ENCODE results near the gene FAM174C. TPM values are rescaled to one million over a fixed set of nuclear protein-coding genes. Genes with fewer than 3 reads are reported as not detected.
A peak's percentile ranks its signal among the peaks of the same experiment; 100 is the strongest.

Gene FAM174C
- total RNA-seq, 1 donor from 2014 or later, result 21.4 TPM

DNA sequence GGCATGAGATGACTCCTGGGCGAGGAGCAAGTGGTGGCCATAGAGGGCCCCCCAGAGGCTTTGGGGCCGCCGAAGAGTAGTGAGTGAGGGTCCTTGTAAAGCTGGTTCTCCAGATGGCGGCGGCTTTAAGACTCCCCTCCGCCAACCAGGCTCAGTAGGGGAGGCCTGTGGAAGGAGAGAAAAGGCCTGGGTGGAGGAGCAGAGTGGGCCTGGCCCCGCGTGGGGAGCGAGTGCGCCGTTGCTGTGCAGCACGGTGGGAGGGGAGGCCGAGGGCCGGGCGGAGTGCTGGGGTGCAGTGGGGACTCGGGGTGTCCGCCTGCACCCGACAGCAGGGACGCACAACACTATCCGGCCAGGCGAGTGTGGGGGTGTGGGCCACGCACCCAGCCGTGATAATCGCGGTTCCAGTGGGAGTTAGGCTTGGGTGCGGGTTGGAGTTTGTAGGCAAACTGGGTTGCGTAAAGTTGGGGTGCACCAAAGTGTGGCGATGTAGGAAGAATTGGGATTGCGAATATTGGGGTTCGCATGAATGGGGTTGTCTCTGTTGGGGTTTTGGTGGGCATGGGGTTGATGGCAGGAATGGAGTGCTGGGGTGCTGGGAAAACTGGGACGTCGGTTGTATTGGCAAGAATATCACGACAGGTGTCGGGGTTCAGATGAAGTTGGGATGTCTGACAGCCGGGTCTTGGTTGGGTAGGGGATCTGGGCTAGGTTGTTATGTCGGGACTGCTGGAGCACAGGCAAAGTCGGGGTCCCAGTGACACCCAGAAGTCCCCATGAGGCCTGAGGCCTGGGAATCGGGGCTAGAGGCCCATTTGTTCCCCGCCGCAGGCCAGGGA lies 6.9 kb upstream of the FAM174C start:
- intact Hi-C loops (cut with DNase I), result no loop called here
- DNase-seq (ENCODE audit: low spot score), result peak; percentile 78

DNA sequence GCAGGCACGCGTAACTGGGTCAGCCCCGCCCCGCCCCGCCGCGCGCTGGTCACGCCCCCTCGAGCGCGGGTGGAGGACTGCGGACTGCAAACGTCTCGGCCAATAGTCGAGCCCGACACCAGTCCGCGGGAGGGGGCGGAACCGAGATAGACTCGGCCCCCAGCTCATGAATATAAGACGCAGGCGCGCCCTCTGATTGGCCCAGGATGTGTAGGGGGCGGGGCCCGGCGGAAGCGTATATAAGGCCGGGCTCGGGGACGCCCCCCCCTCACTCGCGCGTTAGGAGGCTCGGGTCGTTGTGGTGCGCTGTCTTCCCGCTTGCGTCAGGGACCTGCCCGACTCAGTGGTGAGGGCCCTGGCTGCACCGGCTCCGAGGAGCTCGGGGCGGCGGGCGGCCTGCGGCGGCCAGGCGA lies 6.3 kb upstream of the FAM174C start, which contains the start of gene CIRBP:
Gene CIRBP, plus strand, starts transcription at position 268 of the 413 bp plus-strand sequence. CDS start 1,602 bp downstream, outside the sequence.
- intact Hi-C loops (cut with DNase I), result no loop called here
- peak; percentile 100 for DNase-seq (ENCODE audit: low spot score)
- ATAC-seq, result peak; percentile 86

More for the DNA sequence above, 6.9 kb upstream of the FAM174C start:
- ATAC-seq, result no peak

GRCh38 chr19:1269478-1270212 lies 5.7 kb upstream of the FAM174C start:
- ATAC-seq (peak; percentile 24), DNase-seq (ENCODE audit: low spot score) (peak; percentile 93)
- intact Hi-C loops (cut with DNase I), result no loop called here

GRCh38 chr19:1270213-1270853 lies 5.0 kb upstream of the FAM174C start:
- intact Hi-C loops (cut with DNase I), result no loop called here
- ATAC-seq (no peak), DNase-seq (ENCODE audit: low spot score) (no peak)

DNA sequence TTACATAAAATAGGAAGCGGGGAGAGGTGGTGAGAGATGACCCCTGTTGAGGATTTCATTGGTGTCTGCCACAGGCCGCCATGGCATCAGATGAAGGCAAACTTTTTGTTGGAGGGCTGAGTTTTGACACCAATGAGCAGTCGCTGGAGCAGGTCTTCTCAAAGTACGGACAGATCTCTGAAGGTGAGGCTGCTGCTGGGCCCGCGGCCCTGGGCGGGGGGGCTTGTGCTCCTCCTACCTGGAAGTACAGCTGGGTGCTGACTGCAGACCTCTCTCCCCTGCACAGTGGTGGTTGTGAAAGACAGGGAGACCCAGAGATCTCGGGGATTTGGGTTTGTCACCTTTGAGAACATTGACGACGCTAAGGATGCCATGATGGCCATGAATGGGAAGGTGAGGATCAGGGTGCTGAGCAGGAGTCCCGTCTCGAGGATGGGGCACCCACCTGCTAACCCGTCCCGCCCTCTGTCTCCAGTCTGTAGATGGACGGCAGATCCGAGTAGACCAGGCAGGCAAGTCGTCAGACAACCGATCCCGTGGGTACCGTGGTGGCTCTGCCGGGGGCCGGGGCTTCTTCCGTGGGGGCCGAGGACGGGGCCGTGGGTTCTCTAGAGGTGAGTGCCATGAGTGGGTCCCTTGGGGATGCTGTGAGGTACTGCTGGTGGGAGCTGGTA lies 4.3 kb upstream of the FAM174C start:
- no peak for ATAC-seq
- no peak for DNase-seq (ENCODE audit: low spot score)
- intact Hi-C loops (cut with DNase I), result no loop called here

- ATAC-seq (no peak), DNase-seq (ENCODE audit: low spot score) (no peak)
- intact Hi-C loops (cut with DNase I), result no loop called here
These were observed 3.6 kb upstream of the FAM174C start for GRCh38 chr19:1271528-1272422.

DNA sequence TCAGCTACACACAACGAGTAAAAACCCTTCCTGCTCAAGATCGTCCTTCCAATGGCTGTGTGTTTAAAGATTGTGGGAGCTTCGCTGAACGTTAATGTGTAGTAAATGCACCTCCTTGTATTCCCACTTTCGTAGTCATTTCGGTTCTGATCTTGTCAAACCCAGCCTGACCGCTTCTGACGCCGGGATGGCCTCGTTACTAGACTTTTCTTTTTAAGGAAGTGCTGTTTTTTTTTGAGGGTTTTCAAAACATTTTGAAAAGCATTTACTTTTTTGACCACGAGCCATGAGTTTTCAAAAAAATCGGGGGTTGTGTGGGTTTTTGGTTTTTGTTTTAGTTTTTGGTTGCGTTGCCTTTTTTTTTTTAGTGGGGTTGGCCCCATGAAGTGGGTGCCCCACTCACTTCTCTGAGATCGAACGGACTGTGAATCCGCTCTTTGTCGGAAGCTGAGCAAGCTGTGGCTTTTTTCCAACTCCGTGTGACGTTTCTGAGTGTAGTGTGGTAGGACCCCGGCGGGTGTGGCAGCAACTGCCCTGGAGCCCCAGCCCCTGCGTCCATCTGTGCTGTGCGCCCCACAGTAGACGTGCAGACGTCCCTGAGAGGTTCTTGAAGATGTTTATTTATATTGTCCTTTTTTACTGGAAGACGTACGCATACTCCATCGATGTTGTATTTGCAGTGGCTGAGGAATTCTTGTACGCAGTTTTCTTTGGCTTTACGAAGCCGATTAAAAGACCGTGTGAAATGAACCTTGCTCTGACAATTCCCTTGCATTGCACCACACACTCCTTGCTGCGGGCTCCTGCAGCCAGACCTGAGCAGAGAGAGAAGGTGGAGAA lies 2.7 kb upstream of the FAM174C start:
- ATAC-seq (no peak), DNase-seq (ENCODE audit: low spot score) (no peak)
- intact Hi-C loops (cut with DNase I), result no loop called here

DNA sequence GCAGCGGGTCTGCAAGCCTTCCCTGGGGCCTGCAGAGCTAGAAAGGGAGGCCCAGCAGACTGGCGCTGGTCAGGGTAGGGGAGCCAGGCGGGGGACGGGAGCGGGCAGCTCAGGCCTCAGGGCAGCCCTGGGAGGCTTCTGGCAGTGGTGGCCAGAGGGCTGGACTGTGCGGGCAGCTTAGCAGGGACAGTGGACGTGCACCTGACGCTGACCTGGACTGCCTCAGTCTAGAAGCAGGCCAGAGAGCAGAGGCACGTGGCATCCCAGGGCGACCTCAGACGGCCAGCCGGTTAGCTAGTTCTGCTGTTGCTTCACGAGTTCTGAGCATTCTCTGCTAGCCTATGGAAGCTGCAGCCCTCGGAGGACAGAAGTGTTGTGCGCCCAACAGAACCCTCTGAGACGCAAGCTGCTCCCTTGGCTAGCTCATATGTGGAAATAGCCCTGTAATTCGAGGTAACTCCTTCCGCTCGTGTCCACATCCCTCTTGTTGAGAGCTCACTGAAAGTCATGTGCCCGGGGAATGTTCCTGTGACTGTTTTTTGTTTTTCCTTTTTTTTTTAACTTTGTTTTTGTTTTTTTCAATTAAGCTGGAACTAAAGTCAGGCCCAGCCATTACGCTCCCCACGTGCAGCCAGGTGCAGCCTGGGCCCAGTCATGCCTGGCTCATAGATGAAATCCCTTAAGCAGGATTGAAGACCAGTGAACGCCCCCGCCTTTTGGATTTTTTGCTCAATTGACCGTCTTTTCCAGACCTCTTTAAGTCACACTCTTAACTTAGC lies 1.9 kb upstream of the FAM174C start:
- intact Hi-C loops (cut with DNase I), result no loop called here
- ATAC-seq (no peak), DNase-seq (ENCODE audit: low spot score) (no peak)

- peak; percentile 76 for DNase-seq (ENCODE audit: low spot score)
- intact Hi-C loops (cut with DNase I), result no loop called here
- no peak for ATAC-seq
These were observed 1.1 kb upstream of the FAM174C start for GRCh38 chr19:1274081-1274851.

GRCh38 chr19:1274852-1275259 lies 474 bp upstream of the FAM174C start:
- DNase-seq (ENCODE audit: low spot score) (no peak), ATAC-seq (no peak)
- intact Hi-C loops (cut with DNase I), result no loop called here

GRCh38 chr19:1275976-1276627 lies 772 bp downstream of the FAM174C start:
- intact Hi-C loops (cut with DNase I), result no loop called here
- ATAC-seq (peak; percentile 0), DNase-seq (ENCODE audit: low spot score) (no peak)

- DNase-seq (ENCODE audit: low spot score) (no peak), ATAC-seq (no peak)
- intact Hi-C loops (cut with DNase I), result no loop called here
These were observed 1.3 kb downstream of the FAM174C start for GRCh38 chr19:1276628-1277022.

GRCh38 chr19:1277061-1277460 lies 1.7 kb downstream of the FAM174C start:
- ATAC-seq (no peak), DNase-seq (ENCODE audit: low spot score) (no peak)
- intact Hi-C loops (cut with DNase I), result no loop called here

- intact Hi-C loops (cut with DNase I), result no loop called here
- ATAC-seq (no peak), DNase-seq (ENCODE audit: low spot score) (no peak)
These were observed 2.7 kb downstream of the FAM174C start for GRCh38 chr19:1278074-1278473.

All from sciatic nerve (tissue), 2 donors.